GM18951 (cell line): ENCODE measurements around the gene TSPAN2.

Source experiments
- POLR2A ChIP-seq: IDR thresholded peaks from 4 replicates; pipeline ENCODE4 v1.6.1; 2011; ENCODE audit warnings: mild to moderate bottlenecking; ENCODE audit not compliant: insufficient read length, insufficient read depth; ENCODE audit errors: extremely low read depth
- in situ Hi-C: fragments of 300-500 bp; cut with MboI; formaldehyde crosslinking; loops from one replicate; pipeline ENCODE4 v1.12.0; 2022; ENCODE audit warnings: low sequenced_read_pairs, mixed read lengths, inconsistent platforms; ENCODE audit not compliant: unreplicated experiment

Gene TSPAN2

GRCh38 chr1:115089420-115090185 is at the start of gene TSPAN2:
TSS of gene TSPAN2 (minus strand) at chr1:115089503. CDS start at chr1:115089432, 71 bp downstream.
- TF ChIP-seq POLR2A: no peak
- in situ Hi-C loops: no loop called here

DNA sequence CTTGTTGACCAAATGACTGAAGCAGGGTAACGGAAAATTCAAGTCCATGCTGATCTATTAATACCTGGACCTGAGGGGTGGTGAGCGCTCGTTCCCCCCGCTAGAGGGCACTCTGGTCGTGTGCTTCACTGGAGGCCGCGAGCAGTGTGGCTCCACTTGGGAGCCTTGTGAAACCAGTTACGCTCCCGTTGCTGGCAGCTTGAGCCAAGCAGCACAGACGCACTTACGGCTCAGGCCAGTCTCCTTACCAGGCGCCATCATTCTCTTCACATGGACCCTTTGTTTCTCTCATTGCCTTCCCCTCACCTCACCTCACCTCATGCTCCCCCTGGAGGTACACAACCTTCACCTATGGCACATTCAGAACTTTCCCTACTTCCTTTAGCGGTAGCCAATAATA is 49.7 kb upstream of the TSPAN2 start:
- in situ Hi-C loops: loop anchor here (10.0 to 25.0 kb wide), 3 partner anchors 323 to 623 kb away; partner anchors contain the start of gene CASQ2
- TF ChIP-seq POLR2A: no peak

GRCh38 chr1:115138271-115138670 is 49.0 kb upstream of the TSPAN2 start:
- TF ChIP-seq POLR2A: no peak
- in situ Hi-C loops: loop anchor here (10.0 to 25.0 kb wide), 3 partner anchors 324 to 624 kb away; partner anchors contain the start of gene CASQ2

DNA sequence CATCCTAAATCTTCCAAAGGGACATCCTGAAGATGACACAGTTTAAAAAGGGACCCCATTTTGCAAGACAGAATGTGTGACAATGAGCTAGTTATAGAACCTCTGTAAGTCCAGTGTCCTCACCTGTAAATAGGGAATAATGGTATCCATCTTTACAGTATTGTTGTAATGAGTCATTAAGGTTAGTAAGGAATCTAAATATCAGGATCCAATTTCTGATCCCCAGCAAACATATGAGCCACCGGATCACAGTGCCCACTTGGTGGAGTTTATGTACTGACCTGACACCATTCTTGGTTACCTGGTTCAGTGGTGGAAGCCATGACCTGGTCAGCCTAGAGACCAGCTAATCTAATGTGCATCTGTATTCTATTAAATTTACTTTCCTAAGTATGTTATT is 47.9 kb upstream of the TSPAN2 start:
- in situ Hi-C loops: loop anchor here (10.0 to 25.0 kb wide), 3 partner anchors 325 to 625 kb away; partner anchors contain the start of gene CASQ2

DNA sequence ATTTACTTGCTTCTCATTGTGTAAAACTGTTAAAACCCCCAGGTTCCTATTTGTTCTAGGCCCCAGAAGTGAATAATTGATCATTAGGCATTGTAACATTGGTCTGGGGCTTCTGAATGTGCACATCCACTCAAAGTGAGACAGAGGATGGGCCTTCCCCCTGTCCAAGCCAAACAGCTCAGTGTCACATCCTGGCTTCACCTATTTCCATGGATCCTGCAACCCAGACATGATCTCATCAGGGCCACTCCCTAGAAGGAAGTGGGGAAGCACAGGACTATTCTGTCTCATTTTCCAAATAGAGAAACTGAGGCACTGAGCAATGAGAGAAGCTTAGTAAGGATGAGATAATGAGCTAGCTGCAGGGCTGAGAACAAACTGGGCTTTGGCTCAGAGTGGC is 47.4 kb upstream of the TSPAN2 start:
- in situ Hi-C loops: loop anchor here (10.0 to 25.0 kb wide), 3 partner anchors 326 to 626 kb away; partner anchors contain the start of gene CASQ2
- no peak for TF ChIP-seq POLR2A

More for the DNA sequence above, 47.9 kb upstream of the TSPAN2 start:
- no peak for TF ChIP-seq POLR2A

GRCh38 chr1:115136106-115136505 is 46.8 kb upstream of the TSPAN2 start:
- TF ChIP-seq POLR2A: no peak
- in situ Hi-C loops: loop anchor here (10.0 to 25.0 kb wide), 3 partner anchors 326 to 626 kb away; partner anchors contain the start of gene CASQ2

DNA sequence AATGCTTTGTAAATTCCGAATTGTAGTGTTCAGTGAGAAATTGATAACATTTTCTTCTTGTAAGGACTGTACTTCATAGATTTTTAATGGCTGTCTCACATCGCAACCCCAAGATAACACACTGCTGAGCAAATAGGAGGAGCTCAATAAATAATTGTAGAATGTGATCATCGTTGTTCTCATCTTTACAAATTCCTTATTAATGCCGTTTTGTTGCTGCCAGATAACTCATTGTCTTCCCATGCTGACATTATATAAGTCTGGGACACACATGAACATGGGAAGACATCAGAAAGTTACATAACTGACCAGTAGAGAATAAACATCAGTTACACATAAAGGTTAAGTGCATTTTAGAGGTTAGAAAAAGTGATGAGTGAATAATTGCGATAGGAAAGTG is 46.4 kb upstream of the TSPAN2 start:
- in situ Hi-C loops: loop anchor here (10.0 to 25.0 kb wide), 3 partner anchors 327 to 627 kb away; partner anchors contain the start of gene CASQ2
- no peak for TF ChIP-seq POLR2A

GRCh38 chr1:115134850-115135480 is 45.7 kb upstream of the TSPAN2 start:
- TF ChIP-seq POLR2A: no peak
- in situ Hi-C loops: loop anchor here (10.0 to 25.0 kb wide), 3 partner anchors 327 to 627 kb away; partner anchors contain the start of gene CASQ2

- TF ChIP-seq POLR2A: no peak
- in situ Hi-C loops: loop anchor here (10.0 to 25.0 kb wide), 3 partner anchors 328 to 628 kb away; partner anchors contain the start of gene CASQ2
Observed at GRCh38 chr1:115134231-115134630, 44.9 kb upstream of the TSPAN2 start.

- in situ Hi-C loops: loop anchor here (10.0 to 25.0 kb wide), 3 partner anchors 329 to 629 kb away; partner anchors contain the start of gene CASQ2
- no peak for TF ChIP-seq POLR2A
Observed at GRCh38 chr1:115133440-115133839, 44.1 kb upstream of the TSPAN2 start.

GRCh38 chr1:115130786-115131185 is 41.5 kb upstream of the TSPAN2 start:
- TF ChIP-seq POLR2A: no peak
- in situ Hi-C loops: loop anchor here (10.0 to 25.0 kb wide), 3 partner anchors 332 to 632 kb away; partner anchors contain the start of gene CASQ2

GRCh38 chr1:115129071-115129640 is 39.9 kb upstream of the TSPAN2 start:
- TF ChIP-seq POLR2A: no peak
- in situ Hi-C loops: loop anchor here (25.0 kb wide), 2 partner anchors 333 to 633 kb away; partner anchors contain the start of gene CASQ2

DNA sequence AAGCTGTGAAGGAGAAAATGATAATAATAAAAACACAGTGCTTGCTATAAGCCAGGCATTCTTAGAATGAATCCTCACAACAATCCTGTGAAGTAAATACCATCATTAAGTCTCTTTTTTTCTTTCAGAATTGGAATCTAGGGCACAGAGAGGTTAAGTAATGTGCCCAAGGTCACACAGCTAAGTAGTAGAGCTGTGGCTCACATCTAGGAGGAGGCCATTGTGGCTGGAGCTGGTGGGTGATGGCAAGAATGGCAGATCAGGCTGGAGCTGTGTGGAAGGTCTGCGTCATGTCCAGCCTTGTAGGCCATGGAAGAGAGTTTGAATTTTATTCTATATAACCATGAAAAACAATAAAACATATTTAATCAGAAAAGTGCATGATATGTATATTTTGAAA is 38.2 kb upstream of the TSPAN2 start:
- TF ChIP-seq POLR2A: no peak
- in situ Hi-C loops: loop anchor here (25.0 kb wide), 2 partner anchors 335 to 635 kb away; partner anchors contain the start of gene CASQ2
